ENCODE data around the gene EFTUD2. TPM values are rescaled to one million over a fixed set of nuclear protein-coding genes. Genes with fewer than 3 reads are reported as not detected.
A peak's percentile ranks its signal among the peaks of the same experiment; 100 is the strongest.

EFTUD2 gene
- total and polyA plus RNA-seq, 9 of the 15 experiments (the other 6 are each of a cell fraction or from before 2014, with no cell fraction given) = 65.8 to 362 (median 218) TPM

- peaks cover 0 to 15% of the 10 kb centered on the region in 2 experiments; a peak in 1 of 5 replicates for H3K4me1 ChIP-seq (replicated peaks in 1 of 2; ENCODE audit: control insufficient read depth in 2 of 2, insufficient read depth in 2 of 2, low read length in 2 of 2)
- no peak for ATAC-seq
- intact Hi-C loops (cut with micrococcal nuclease) = no loop called here
- no peak overlapping the region for H2AFZ ChIP-seq (ENCODE audit: low read depth, low read length)
- no peak for DNase-seq (ENCODE audit: extremely low read depth in 1 of 4, low spot score in 3 of 4)
- peaks cover 5% of the 10 kb centered on the region; the same call in 1 of the 2 replicates for H4K20me1 ChIP-seq (replicated peaks; ENCODE audit: control insufficient read depth, insufficient read depth, low read length)
- no peak overlapping the region; a peak in 1 of 4 replicates for H3K9ac ChIP-seq (ENCODE audit: insufficient read depth in 1 of 2, low read depth in 2 of 2, low read length in 2 of 2)
- no peak overlapping the region for H3K4me3 ChIP-seq
- no peaks in the 10 kb centered on the region for H3K9me3 ChIP-seq (replicated peaks; ENCODE audit: control insufficient read depth, insufficient read depth, low read depth, low read length)
- no peak for FAIRE-seq
- H3K9me1 ChIP-seq (ENCODE audit: control insufficient read depth, insufficient read depth, low read length) = no peaks in the 10 kb centered on the region
- H3K27me3 ChIP-seq (ENCODE audit: control insufficient read depth in 2 of 2, insufficient read depth in 2 of 2, low read length in 2 of 2) = no peaks in the 10 kb centered on the region
- H3K36me3 ChIP-seq (ENCODE audit: control insufficient read depth, insufficient read depth, low read length) = peaks cover 90% of the 10 kb centered on the region
- CTCF ChIA-PET (ENCODE audit: low intra/inter-chr PET ratio) = no interaction called here
- in situ Hi-C loops (cut with MboI) = no loop called here
- no TSS peak for BruUV-seq (replicated peaks)
- TF ChIP-seq POLR2G (IDR thresholded peaks at IDR 0.05; ENCODE audit: low read depth, low read length) (peak; percentile 60), ZNF311 (CRISPR knock-in tag; IDR thresholded peaks at IDR 0.05) (no peak), RBFOX2 (IDR thresholded peaks at IDR 0.05; ENCODE audit: low read depth, low read length) (peak; percentile 26)
- H3K4me2 ChIP-seq (ENCODE audit: insufficient read depth, low read length) = no peak overlapping the region
- H3K27ac ChIP-seq (ENCODE audit: extremely low read depth, low read depth, low read length) = no peak overlapping the region
- POLR2A ChIA-PET = interaction anchor here (0.8 to 1.6 kb wide), 3 partner anchors 12 to 29 kb away, joined by 3 to 4 read pairs (median 4); no protein-coding TSS in a partner anchor
- peaks cover 9% of the 10 kb centered on the region; the same call in 2 of the 3 replicates for H3K79me2 ChIP-seq (ENCODE audit: control insufficient read depth, insufficient read depth, low read length)
- WGBS (ENCODE audit: insufficient coverage, low coverage, missing lambda C conversion rate) = 95% methylated on average over 20 of the region's 34 CpGs
Observed at GRCh38 chr17:44933824-44934744, 34.8 kb upstream of the EFTUD2 start.

- no peak for ATAC-seq
- 0 out of 3 replicates have a peak, but pooled peaks cover 2% of the 10 kb centered on the region for H3K79me2 ChIP-seq (ENCODE audit: control insufficient read depth, insufficient read depth, low read length)
- TF ChIP-seq CHCHD3 (CRISPR knock-in tag; IDR thresholded peaks at IDR 0.05) (no peak), POLR2G (IDR thresholded peaks at IDR 0.05; ENCODE audit: low read depth, low read length) (0 out of 2 replicates have a peak, but pooled peaks have one; percentile 52)
- DNase-seq (ENCODE audit: extremely low read depth in 1 of 4, low spot score in 3 of 4) = no peak
- FAIRE-seq = no peak
- H3K9me1 ChIP-seq (ENCODE audit: control insufficient read depth, insufficient read depth, low read length) = no peaks in the 10 kb centered on the region
- ChIA-PET CTCF (ENCODE audit: low intra/inter-chr PET ratio) (no interaction called here), POLR2A (interaction anchor here (0.5 to 1.6 kb wide), 3 partner anchors 11 to 158 kb away, joined by 3 to 4 read pairs (median 4); no protein-coding TSS in a partner anchor)
- no peak overlapping the region for H2AFZ ChIP-seq (ENCODE audit: low read depth, low read length)
- no peak overlapping the region for H3K4me3 ChIP-seq
- no peaks in the 10 kb centered on the region for H3K27me3 ChIP-seq (ENCODE audit: control insufficient read depth in 2 of 2, insufficient read depth in 2 of 2, low read length in 2 of 2)
- intact Hi-C loops (cut with micrococcal nuclease) = no loop called here
- WGBS (ENCODE audit: insufficient coverage, low coverage, missing lambda C conversion rate) = 92% methylated on average over 6 of the region's 6 CpGs
- peaks cover 5% of the 10 kb centered on the region for H4K20me1 ChIP-seq (replicated peaks; ENCODE audit: control insufficient read depth, insufficient read depth, low read length)
- H3K9ac ChIP-seq (ENCODE audit: insufficient read depth in 1 of 2, low read depth in 2 of 2, low read length in 2 of 2) = no peak overlapping the region; a peak in 1 of 4 replicates
- BruUV-seq (replicated peaks) = no TSS peak
- peaks cover 0 to 15% of the 10 kb centered on the region in 2 experiments; a peak in 1 of 5 replicates for H3K4me1 ChIP-seq (replicated peaks in 1 of 2; ENCODE audit: control insufficient read depth in 2 of 2, insufficient read depth in 2 of 2, low read length in 2 of 2)
- H3K36me3 ChIP-seq (ENCODE audit: control insufficient read depth, insufficient read depth, low read length) = peaks cover 95% of the 10 kb centered on the region
- no peak overlapping the region for H3K4me2 ChIP-seq (ENCODE audit: insufficient read depth, low read length)
- no peak overlapping the region for H3K27ac ChIP-seq (ENCODE audit: extremely low read depth, low read depth, low read length)
- in situ Hi-C loops (cut with MboI) = no loop called here
- no peaks in the 10 kb centered on the region for H3K9me3 ChIP-seq (replicated peaks; ENCODE audit: control insufficient read depth, insufficient read depth, low read depth, low read length)
Observed at GRCh38 chr17:44932787-44933097, 33.5 kb upstream of the EFTUD2 start.

Measured in K562 (cell line).